GM13976 (cell line): ENCODE measurements around the gene KRT6A.

ENCODE experiments used
- DNase-seq: peaks from one replicate; pipeline ENCODE4 v3.0.0; 2012; ENCODE audit warnings: low spot score
- in situ Hi-C: fragments of 300-500 bp; cut with MboI; formaldehyde crosslinking; loops from one replicate; pipeline ENCODE4 v1.12.0; 2022; ENCODE audit warnings: low sequenced_read_pairs, mixed read lengths, inconsistent platforms; ENCODE audit not compliant: unreplicated experiment
- TF ChIP-seq, protein P1 (sequence below): IDR thresholded peaks from 2 replicates; pipeline ENCODE4 v1.5.1; 2012; ENCODE audit warnings: borderline replicate concordance, mild to moderate bottlenecking; ENCODE audit not compliant: insufficient read depth; ENCODE audit errors: extremely low read depth, missing control alignments, control extremely low read depth

The KRT6A gene

DNA sequence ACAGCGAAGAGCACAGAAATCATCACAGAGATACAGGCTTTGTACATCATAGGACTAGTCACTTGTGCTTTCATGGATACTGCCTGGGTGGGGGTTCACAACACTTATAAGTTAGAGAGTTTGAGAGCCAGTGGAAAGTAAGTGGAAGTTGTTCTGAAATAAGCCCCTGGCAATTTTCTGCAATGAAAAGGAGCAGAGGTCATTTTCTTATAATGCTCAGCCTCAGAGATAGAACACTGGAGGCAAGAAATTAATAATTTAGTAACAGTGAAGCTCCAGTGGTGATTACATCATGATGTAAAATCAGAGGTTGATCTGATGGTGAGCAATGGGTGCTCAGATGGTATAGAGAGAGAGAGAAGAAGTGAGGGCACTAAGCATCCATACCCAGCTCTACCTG, 5.8 kb downstream of the KRT6A start:
- TF ChIP-seq, protein P1, sequence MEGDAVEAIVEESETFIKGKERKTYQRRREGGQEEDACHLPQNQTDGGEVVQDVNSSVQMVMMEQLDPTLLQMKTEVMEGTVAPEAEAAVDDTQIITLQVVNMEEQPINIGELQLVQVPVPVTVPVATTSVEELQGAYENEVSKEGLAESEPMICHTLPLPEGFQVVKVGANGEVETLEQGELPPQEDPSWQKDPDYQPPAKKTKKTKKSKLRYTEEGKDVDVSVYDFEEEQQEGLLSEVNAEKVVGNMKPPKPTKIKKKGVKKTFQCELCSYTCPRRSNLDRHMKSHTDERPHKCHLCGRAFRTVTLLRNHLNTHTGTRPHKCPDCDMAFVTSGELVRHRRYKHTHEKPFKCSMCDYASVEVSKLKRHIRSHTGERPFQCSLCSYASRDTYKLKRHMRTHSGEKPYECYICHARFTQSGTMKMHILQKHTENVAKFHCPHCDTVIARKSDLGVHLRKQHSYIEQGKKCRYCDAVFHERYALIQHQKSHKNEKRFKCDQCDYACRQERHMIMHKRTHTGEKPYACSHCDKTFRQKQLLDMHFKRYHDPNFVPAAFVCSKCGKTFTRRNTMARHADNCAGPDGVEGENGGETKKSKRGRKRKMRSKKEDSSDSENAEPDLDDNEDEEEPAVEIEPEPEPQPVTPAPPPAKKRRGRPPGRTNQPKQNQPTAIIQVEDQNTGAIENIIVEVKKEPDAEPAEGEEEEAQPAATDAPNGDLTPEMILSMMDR: no peak
- in situ Hi-C loops: no loop called here
- DNase-seq: no peak

- no peak for DNase-seq
- TF ChIP-seq, protein P1: no peak
- in situ Hi-C loops: no loop called here
Measured at GRCh38 chr12:52486166-52487105, 6.6 kb downstream of the KRT6A start.

DNA sequence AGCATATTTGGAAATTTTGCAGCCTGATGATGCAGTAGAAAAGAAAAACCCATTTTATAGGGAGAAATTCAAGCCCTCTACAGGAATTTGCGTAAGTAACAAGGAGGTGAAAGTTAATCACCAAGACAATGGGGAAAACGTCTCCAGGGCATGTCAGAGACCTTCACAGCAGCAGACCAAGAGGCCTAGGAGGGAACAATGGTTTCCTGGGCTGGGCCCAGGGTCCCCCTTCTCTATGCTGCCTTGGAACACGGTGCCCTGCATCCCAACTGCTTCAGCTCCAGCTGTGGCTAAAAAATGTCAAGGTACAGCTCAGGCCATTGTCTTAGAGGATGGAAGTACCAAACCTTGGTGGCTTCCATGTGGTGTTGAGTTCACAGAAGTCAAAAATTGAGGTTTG, 13.0 kb downstream of the KRT6A start:
- TF ChIP-seq, protein P1: no peak
- DNase-seq: no peak
- in situ Hi-C loops: no loop called here

DNA sequence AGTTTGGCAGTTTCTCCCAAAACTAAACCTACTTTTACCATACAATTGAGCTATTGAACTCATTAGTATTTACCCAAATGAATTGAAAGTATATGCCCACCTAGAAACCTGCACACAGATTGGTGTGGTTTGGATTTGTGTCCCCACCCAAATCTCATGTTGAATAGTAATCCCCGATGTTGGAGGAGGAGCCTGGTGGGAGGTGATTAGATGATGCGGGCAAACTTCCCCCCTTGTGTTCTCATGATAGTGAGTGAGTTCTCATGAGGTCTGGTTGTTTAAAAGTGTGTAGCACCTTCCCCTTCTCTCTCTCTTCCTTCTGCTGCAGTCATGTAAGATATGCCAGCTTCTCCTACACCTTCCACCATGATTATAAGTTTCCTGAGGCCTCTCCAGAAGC, 15.4 kb downstream of the KRT6A start:
- TF ChIP-seq, protein P1: no peak
- no peak for DNase-seq
- in situ Hi-C loops: no loop called here

GRCh38 chr12:52474212-52474611, 18.8 kb downstream of the KRT6A start:
- TF ChIP-seq, protein P1: no peak
- in situ Hi-C loops: no loop called here
- DNase-seq: no peak

- no peak for DNase-seq
- in situ Hi-C loops: no loop called here
- TF ChIP-seq, protein P1: no peak
Measured at GRCh38 chr12:52473768-52474167, 19.3 kb downstream of the KRT6A start, which contains the start of gene KRT6C. TSS of gene KRT6C (minus strand) at chr12:52473805. CDS start at chr12:52473737, 68 bp downstream.
